HPDE6-E6E7 (cell line): Measurements from ENCODE around the gene VRK2.
"Not testable (repeated sequence)": the region's sequence is repeated elsewhere in the genome, so short reads cannot be mapped to it uniquely, and the experiment has no call there.

ENCODE experiments used
- DNase-seq: peaks from one replicate; pipeline ENCODE4 v3.0.0; 2011; ENCODE audit warnings: missing footprints; ENCODE audit errors: extremely low spot score

VRK2 gene

DNA sequence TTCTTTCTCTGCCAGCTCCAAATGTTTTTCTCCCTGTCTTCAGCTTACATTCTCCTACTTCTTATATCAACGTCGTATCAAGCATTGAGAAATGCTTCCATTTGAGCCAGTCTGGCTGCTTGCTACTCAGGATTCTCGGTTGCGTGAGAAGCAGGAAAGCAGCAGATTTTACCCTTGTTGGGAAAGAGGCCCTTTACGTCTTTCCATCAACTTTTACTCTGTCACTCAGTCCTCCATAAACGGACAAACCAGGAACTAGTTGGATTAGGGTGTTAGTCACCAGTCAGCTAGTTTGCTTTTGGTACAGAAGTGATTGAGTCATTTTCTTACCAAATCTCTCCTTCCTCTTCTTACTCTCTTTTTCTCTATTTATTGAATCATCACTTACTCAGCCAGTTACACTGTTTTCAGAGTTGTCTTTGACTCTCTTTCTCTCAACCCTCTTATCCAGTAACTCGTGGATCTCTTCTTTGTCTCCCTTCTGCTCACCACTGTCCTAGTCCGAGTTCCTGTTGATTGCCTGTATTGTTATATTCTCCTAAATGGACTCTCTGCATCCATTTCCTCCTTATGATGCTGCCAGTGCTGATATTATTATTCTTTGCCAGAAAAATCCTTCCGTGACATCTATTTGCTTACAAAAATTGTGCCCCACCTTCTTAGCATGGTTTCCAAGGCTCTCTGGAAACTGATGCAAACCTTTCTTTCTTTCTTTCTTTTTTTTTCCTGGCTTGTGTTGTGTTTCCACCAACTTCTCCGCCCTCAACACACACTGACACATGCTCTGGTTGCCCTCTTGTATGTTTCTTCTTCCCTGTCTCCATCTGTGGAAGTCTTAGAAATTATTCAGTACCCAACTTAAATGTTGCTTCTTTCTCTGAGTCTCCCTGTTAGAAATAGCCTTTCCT is 61.5 kb downstream of the VRK2 start:
- DNase-seq: peak; percentile 69

DNA sequence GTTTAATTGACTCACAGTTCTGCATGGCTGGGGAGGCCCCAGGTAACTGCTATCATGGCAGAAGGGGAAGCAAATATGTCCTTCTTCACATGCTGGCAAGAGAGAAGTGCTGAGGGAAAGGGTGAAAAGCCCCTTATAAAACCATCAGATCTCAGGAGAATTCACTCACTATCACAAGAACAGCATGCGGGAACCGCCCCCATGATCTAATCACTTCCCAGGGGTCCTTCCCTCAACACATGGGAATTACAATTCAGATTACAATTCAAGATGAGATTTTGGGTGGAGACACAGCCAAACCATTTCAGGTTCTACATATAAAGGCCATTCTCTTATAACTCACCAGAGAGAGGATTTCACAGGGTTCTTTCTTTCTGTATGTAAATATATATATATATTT is 62.9 kb downstream of the VRK2 start:
- DNase-seq: no peak

DNA sequence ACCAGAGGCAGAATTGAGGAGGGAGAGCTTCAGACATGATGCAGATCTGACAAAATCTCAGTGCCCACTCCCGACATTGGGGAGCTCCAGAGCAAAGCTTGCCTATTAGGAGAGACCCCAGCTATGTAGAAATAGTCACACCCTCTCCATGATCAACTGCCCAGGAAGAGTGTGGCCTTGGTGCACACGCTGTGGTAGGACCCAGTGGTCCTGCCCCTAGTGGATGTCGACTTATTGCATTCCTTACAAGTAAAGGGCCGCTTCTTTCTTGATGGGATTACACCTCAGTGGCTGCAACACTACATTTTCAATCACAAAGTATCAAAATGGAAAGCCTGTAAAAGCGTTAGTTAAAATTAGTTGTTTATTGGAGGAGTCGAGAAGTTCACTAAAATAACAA is 64.2 kb downstream of the VRK2 start:
- no peak for DNase-seq

DNA sequence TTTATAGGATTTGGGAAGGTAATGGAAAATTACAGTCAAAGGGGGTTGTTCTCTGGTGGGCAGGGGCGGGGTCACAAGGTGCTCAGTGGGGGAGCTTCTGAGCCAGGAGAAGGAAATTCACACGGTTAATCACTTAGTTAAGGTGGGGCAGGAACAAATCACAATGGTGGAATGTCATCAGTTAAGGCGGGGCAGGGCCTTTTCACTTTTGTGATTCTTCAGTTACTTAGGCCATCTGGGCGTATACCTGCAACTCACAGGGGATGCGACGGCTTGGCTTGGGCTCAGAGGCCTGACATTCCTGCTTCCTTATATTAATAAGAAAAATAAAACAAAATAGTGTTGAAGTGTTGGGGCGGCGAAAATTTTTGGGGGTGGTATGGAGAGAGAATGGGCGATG is 67.0 kb downstream of the VRK2 start:
- not testable (repeated sequence) for DNase-seq

DNA sequence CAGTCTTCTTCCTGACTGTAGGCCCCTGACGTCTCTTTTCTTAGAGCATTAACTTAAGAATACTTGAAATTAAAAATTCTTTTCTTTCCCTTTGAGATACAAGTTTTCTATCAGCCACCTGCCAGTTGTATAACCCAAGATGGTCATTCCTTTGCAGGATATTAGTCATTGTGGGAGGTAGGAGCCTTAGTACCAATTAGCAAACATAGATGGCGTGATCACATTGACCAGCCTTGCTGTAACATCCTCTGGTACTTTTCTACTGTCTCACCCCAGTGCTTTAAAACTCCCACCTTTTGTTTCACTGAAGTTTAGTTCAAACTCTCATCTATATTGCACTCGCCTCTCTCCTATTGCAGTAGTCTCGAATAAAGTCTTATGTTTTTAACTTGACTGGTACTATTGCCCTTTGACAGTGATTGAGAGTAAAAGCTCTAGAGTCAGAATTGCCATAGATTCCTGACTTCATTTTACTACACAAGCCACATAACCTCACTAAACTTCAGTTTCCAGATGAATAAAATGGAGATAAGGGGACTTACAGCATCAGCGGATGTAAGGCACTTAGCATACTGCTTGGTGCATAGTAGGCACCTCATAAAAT is 74.1 kb downstream of the VRK2 start:
- DNase-seq: no peak

DNA sequence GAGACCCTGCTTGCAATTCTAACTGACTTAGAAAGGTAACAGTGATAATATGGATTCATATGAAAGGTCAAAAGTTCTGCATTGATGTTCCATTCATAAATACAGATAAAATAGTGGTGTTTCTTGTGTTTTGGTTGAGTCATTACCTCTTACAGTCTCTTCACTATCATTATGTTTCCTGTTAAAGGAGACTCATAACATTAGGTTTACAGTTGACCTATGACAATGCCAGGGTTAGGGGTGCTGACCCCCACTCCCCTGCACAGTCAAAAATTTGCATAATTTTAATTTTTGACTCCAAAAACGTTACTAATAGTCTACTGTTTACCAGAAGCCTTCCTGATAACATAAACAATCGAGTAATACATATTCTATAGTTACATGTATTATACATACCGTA is 75.4 kb downstream of the VRK2 start:
- DNase-seq: no peak

DNA sequence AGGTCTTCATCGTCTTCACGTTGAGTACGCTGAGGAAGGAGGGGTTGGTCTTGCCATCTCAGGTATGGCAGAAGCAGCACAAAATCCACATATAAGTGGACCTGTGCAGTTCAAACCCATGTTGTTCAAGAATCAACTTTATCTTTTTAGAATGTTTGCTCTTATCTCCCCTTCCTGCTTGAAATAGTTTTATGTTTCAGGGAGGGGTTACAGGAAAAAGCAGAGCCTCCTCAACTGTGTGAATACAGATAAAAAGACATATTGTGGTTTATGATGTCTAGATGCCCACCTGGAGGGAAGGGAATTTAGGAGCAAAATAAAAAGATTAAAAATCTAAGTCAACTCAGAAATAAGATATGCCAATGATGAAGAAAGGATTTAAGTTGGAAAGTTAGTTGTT is 75.9 kb downstream of the VRK2 start:
- DNase-seq: no peak

DNA sequence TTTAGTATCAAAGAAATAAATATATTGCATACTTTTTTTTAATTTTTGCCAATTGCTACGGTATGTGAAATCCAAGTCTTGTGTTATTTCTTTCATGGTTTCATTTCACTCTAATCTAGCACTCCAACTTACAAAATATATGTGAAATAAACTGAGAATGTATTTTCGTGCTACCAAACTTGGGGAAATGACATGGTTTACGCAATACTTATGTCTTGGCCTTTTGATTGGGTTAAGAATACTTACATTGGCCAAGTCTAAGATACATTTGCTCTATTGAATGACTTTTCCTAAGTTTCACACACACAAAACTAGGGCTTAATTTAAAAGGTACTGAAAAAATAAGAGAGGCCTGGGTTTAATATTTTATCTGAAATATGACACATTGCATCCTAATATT is 80.5 kb downstream of the VRK2 start:
- DNase-seq: no peak

DNA sequence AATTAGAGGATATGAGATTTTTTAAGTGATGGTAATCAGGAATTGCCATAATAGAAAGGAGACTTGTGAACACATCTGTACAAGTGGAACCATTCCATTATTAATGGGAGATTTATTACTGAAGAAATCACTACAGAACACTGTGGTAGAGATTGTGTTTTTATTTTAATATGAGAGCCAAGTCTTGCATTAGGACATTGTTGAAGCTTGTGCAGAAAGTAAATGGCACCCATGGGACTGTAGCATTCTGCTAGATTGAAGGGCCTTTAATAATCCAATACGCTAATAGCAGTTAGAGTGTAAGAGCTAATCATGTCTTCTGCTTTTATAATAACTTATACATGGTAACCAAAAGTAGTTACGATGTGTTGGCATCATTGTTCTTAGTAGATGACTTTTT is 83.6 kb downstream of the VRK2 start:
- DNase-seq: no peak

DNA sequence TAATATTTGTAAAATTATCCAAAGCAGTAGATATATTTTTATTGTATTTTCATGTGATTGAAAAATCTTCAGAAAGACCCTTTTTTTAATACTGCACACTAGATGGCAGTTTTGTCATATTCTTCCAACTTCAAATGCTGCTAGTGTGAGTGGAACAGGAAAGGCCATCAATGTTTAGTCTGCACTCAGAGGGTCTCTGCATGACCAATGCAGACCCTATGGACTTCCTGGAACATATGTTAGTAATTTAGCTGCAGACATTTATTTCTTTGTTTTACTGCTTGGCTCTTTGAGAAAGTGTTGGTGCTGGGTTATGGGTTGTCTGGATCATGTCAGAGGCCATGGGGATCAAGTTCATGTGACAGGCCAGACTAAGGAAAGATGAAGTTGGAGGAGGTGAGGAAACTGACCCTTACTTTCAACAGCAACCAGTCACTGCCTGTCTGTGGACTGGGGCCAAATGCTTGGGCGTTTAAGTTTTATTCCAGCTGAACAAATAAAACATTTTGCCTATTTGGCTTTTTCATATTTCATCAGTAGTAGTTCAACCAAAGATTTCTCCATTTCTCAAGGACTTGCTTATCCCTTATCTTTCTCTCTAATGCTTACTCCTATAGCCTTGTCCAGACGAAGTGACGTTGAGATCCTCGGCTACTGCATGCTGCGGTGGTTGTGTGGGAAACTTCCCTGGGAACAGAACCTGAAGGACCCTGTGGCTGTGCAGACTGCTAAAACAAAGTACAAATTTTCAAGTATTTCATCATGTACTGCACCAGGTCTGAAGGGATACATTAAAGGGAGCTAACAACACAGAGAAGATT is 84.8 kb downstream of the VRK2 start:
- no peak for DNase-seq

DNA sequence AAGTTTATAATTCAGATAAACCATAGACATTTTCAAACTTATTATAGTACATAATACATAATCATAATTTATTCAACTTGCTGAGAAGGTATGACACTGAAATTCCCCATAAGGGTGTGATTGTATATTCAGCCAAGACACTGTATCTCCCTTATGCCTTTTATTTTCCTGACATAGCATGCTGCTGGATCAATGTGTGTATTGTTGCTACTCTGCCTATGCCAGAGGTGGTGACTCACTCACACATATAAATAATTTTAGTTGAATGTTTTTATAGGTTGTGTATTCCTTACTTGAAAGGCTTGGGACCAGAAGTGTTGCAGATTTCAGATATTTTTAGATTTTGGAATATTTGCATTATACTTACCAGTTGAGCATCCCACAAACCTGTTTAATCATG is 86.8 kb downstream of the VRK2 start:
- no peak for DNase-seq

DNA sequence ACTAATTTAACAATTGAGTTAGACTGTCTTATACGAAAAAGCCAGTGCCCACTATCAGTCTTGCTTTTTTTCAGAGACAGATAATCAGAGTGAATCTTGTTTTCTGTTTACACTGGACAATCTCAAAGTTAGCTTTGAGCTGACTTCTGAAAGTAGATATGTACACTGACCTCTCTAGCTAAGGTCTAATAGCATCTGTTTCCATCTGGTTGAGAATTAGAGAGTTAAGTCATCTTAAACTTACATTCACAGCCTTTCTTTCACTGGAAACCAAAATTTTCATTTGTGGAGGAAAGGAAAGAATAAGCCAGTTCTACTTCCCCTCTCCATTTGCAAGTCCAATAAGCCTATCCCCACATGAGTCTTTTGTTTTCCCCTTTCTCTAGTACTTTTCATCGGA is 89.3 kb downstream of the VRK2 start:
- no peak for DNase-seq

DNA sequence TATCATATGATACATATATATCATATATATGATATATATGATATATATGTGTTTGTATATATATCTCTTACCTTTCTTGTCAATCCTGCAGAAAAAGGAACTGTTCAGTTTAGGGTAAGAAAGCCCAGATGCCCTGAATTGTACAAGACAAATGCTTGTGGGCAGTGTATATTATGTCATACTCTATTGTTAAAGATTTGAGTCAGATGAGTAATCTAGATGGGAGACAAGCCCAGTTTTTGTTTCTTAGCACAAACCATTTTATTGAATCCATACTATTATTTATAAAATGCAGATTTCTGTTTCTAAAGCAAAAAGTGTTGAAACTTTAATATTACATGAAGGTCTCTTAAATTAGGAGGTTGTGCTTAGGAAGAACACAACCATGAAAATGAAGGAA is 90.6 kb downstream of the VRK2 start:
- DNase-seq: peak; percentile 13

DNA sequence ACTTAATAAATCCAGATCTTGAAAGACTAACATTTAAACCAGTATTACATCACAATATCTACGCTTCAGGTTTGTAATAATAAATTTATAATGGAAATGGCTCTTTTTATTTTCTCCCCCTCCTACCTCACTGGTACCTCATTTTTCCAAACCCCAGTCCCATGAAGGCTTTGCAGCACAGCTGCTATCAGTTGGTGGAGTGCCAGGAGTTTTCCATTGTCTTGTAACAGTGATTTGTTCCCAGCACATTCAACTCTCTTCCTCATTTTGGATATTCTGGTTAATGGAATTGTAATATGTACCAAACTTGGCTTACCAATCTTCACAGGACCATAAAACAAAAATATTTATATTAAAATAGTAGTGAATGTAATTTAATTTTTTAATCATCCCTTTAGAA is 91.2 kb downstream of the VRK2 start:
- no peak for DNase-seq

DNA sequence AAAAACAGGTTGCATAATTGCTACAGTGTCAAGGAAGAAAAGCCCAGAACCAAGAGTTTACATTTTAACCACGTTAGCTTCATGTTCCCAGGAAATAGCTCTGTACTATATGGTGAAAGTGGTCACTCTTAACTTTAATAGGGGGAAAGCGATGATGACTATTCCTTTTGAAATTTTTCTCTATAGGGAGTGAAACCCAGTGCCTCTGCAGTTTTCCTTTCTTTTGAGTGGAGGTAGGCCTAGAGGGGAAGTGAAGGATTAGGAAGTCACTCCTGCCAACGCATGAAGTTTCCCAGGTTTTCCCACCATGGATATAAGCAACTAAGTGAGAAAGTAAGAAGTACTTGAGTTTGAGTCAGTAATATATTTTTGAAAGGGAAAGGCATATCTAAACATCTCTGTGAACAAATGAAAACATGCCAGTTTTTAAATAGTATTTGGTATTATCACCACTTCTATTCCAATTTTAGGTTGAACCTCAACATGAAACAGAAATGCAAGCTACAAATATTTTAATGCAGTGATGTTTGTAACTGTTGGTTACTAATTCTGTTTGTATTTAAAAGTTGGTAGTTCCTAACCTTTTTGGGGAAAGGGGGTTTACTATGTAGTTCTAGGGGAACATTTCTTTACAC is 91.9 kb downstream of the VRK2 start:
- DNase-seq: no peak

DNA sequence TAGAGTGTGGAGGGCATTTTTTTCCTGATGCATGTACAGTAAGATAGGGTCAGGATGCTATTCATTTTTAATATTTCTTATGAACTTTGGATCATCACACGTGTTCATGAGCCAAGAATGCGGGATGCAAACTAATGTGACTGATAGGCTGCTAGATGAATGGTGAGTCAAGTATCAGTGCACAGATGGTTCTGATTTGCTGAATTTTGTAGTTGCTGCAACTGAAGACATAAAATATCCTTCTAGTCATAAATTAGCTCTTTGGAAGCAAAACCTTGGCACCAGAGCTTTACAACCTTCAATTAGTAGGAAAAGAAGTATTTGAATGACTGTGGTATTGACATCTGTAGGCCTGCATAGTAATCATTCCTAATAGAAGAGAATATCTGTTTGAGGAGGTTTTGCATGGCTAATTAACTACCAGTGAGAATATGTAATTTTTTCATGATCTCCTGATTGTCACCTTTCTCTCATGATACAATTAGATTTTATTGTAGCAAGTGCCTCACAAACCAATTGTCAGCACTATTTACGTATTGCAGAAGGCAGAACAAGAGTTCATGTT is 94.0 kb downstream of the VRK2 start:
- DNase-seq: no peak

DNA sequence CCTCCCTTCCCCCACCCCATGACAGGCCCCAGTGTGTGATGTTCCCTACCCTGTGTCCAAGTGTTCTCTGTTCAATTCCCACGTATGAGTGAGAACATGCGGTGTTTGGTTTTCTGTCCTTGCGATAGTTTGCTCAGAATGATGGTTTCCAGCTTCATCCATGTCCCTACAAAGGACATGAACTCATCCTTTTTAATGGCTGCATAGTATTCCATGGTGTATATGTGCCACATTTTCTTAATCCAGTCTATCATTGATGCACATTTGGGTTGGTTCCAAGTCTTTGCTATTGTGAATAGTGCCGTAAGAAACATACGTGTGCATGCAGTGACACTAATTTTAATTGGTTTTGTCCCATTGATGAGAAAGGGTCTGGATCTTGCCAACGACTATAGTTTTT is 99.2 kb downstream of the VRK2 start:
- DNase-seq: not testable (repeated sequence)

DNA sequence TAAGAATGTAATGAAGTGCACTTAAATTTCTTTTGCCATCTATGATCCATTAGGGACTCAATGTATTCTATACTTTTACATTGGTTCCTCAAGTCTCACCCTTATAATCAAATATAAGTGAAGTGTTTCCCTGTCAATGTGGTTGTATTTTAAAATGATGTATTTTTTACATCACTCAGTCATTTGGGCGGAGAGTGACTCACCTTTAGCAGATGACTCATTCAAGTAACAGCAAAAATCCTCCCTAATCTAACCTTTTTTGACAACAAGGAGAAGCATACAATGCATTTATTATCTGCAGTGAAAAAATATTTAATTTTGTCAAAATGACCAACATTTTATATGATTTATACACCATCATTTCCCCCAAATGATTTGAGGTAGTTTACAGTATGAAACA is 100.1 kb downstream of the VRK2 start:
- peak; percentile 21 for DNase-seq

DNA sequence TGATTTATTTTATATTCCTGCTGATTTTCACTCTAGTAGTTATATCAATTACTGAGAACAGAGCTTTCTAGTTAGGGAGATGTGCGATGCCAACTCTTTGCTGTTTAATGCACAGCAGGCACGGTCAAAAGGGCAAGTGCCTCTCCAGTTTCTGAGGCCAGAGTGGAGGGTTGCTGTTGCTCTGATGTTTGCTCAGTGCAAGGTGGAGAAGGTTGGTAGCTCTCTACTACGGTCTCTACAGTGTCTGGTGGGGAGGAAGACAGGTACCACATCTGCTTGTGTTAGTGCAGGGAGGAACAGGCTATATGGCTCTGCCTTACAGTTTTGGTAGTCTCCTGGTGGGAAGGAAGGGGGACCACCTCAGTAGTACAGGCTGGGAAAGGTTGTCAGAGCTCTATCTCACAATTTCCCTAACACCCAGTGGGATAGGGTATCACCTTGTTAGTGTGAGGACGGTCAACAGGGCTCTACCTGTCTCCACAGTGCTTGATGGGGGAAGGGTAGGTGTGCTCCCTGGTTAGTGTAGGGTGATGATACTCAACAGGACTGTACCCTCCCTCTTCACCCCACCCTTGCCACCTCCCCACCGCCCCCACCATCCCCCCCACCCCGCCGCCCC is 108.7 kb downstream of the VRK2 start:
- DNase-seq: no peak

DNA sequence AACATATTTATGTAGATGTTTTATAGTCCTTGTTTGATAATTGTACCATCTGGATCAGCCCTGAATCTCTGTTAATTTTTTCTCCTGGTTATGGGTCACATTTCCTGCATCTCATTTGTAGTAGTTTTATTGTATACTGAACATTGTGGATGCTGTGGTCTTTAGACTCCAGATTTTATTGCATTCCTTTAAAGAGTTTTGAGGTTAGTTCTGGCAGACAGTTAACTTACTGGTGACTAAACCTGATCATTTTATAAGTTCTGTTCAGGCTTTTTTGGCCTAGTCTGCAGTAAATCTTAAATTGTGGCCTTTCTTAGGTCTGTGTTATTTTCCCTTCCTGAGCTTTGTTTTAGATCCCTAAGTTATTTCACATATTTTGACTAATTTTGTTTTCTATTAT is 110.2 kb downstream of the VRK2 start:
- no peak for DNase-seq

DNA sequence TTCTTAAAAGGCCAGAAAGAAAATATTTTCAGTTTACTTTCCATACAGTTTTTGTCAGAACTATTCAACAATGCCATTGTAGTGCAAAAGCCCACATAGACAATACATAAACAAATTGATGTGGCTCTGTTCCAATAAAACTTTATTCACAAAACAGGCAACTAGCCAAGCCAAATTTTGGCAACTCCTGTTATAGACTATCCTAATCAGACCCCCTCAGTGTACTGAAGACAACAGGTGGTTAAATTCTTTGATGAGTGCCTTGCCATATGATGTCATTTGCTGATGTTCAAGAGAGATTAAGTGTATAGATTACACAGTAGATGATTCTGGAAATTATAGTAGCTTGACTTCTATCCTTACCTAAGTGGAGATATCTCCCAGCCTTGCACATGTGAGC is 111.1 kb downstream of the VRK2 start:
- no peak for DNase-seq
